SK-N-SH (cell line): ENCODE results near the gene OTC. TPM values are rescaled to one million over a fixed set of nuclear protein-coding genes. Genes with fewer than 3 reads are reported as not detected.

ENCODE experiments used
- CTCF ChIA-PET: fragments of 300-600, 350-600 bp; formaldehyde crosslinking; extraction: SDS; loops from one replicate; lab custom pipeline; 2021; lab: Yijun Ruan, JAX
- POLR2A ChIA-PET: fragments of 350-600 bp; sonication (Branson Sonifier 250); formaldehyde crosslinking; extraction: SDS; loops from one replicate; lab custom pipeline; 2020; ENCODE audit warnings: antibody characterized with exemption, inconsistent platforms; lab: Yijun Ruan, JAX
- DNase-seq: peaks from one replicate; pipeline ENCODE4 v3.0.0; 2012
- H2AFZ ChIP-seq: fragments of 200-600 bp; sonication (generic); 2 replicates; pipeline ENCODE4 v1.8.1; 2016; ENCODE audit warnings: antibody characterized with exemption, mild to moderate bottlenecking, low read depth
- H3F3A ChIP-seq: fragments of 200-600 bp; sonication (generic); replicated peaks from 2 replicates; pipeline ENCODE3; 2016; ENCODE audit warnings: antibody characterized with exemption, mild to moderate bottlenecking; ENCODE audit not compliant: insufficient read depth
- H3K27ac ChIP-seq, 2 experiments: fragments of 200-500 bp in 1 of 2; fragments of 200-600 bp in 1 of 2; sonication (Bioruptor generic) in 1 of 2; sonication (generic), shearing (Covaris generic) in 1 of 2; 2 replicates each; pipeline versions ENCODE4 v1.5.1 to v1.6.1; 2014 to 2016; ENCODE audit warnings: low read depth in 2 of 2, inconsistent platforms in 1 of 2, low read length in 1 of 2, mild to moderate bottlenecking in 1 of 2, mixed read lengths in 1 of 2
- H3K27me3 ChIP-seq: fragments of 200-600 bp; sonication (generic), shearing (Covaris generic); 2 replicates; pipeline ENCODE4 v1.6.1; 2016; ENCODE audit warnings: mixed run types; ENCODE audit not compliant: insufficient read depth
- H3K36me3 ChIP-seq, 2 experiments: fragments of 200-500 bp in 1 of 2; fragments of 200-600 bp in 1 of 2; sonication (Bioruptor generic) in 1 of 2; sonication (generic) in 1 of 2; replicated peaks in 1 of 2; 2 replicates each; pipeline versions ENCODE3 to v1.5.1; 2014 to 2016; ENCODE audit warnings: low read length in 1 of 2, mild to moderate bottlenecking in 1 of 2; ENCODE audit not compliant: insufficient read depth in 2 of 2, control insufficient read depth in 1 of 2
- H3K4me1 ChIP-seq, 2 experiments: fragments of 200-500 bp in 1 of 2; fragments of 200-600 bp in 1 of 2; sonication (Bioruptor generic) in 1 of 2; sonication (generic), shearing (Covaris generic) in 1 of 2; 2 replicates each; pipeline versions ENCODE4 v1.5.1 to v1.6.1; 2014 to 2016; ENCODE audit warnings: low read depth in 1 of 2, low read length in 1 of 2, mixed run types in 1 of 2; ENCODE audit not compliant: insufficient read depth in 2 of 2, control insufficient read depth in 1 of 2
- H3K4me2 ChIP-seq: fragments of 200-600 bp; sonication (generic), shearing (Covaris generic); 2 replicates; pipeline ENCODE4 v1.6.1; 2017; ENCODE audit warnings: mixed run types
- H3K4me3 ChIP-seq, 2 experiments: fragments of 200-500 bp in 1 of 2; fragments of 200-600 bp in 1 of 2; sonication (Bioruptor generic) in 1 of 2; sonication (generic), shearing (Covaris generic) in 1 of 2; 2 replicates each; pipeline versions ENCODE4 v1.5.1 to v1.8.1; 2014 to 2016; ENCODE audit warnings: low read depth in 2 of 2, inconsistent platforms in 1 of 2, low read length in 1 of 2, mild to moderate bottlenecking in 1 of 2, mixed read lengths in 1 of 2, moderate library complexity in 1 of 2
- H3K79me2 ChIP-seq: fragments of 200-600 bp; sonication (generic); 2 replicates; pipeline ENCODE4 v1.8.1; 2017; ENCODE audit warnings: mild to moderate bottlenecking; ENCODE audit not compliant: insufficient read depth
- H3K9ac ChIP-seq: fragments of 200-600 bp; sonication (generic); 2 replicates; pipeline ENCODE4 v1.6.1; 2017; ENCODE audit warnings: mixed run types
- H3K9me2 ChIP-seq: fragments of 200-600 bp; sonication (generic); 2 replicates; pipeline ENCODE4 v1.6.1; 2017; ENCODE audit warnings: mixed run types
- H3K9me3 ChIP-seq: fragments of 200-600 bp; sonication (generic); 2 replicates; pipeline ENCODE4 v1.6.1; 2017; ENCODE audit warnings: mixed run types, mild to moderate bottlenecking, moderate library complexity
- H4K20me1 ChIP-seq: fragments of 200-600 bp; sonication (generic); 2 replicates; pipeline ENCODE4 v1.6.1; 2017; ENCODE audit warnings: mild to moderate bottlenecking, mixed run types; ENCODE audit not compliant: insufficient read depth
- ELF1 ChIP-seq: IDR thresholded peaks from 2 replicates; pipeline ENCODE4 v1.4.0; 2012
- EZH2phosphoT487 ChIP-seq: fragments of 200-600 bp; sonication (generic); IDR thresholded peaks from 2 replicates; pipeline ENCODE4 v1.6.1; 2017; ENCODE audit warnings: low read depth, mixed run types, mild to moderate bottlenecking, antibody characterized with exemption, moderate library complexity, borderline replicate concordance
- FOXJ3 ChIP-seq: sonication (generic); formaldehyde crosslinking; IDR thresholded peaks from 2 replicates; pipeline ENCODE4 v1.5.1; 2020; ENCODE audit warnings: mild to moderate bottlenecking, missing genetic modification reagents
- GABPA ChIP-seq: IDR thresholded peaks from 2 replicates; pipeline ENCODE4 v1.4.0; 2012; ENCODE audit warnings: low read depth, mild to moderate bottlenecking
- JUND ChIP-seq: IDR thresholded peaks from 2 replicates; pipeline ENCODE4 v1.4.0; 2012
- MXI1 ChIP-seq: IDR thresholded peaks from 2 replicates; pipeline ENCODE4 v1.6.1; 2012; ENCODE audit warnings: mild to moderate bottlenecking, low read depth, low read length, improper control_type of control experiment
- NRF1 ChIP-seq: IDR thresholded peaks from 2 replicates; pipeline ENCODE4 v1.6.1; 2012; ENCODE audit warnings: low read depth, mild to moderate bottlenecking, low read length
- RCOR1 ChIP-seq: fragments of 150-350 bp; IDR thresholded peaks from 2 replicates; pipeline ENCODE4 v1.6.1; 2017; ENCODE audit warnings: antibody characterized with exemption, low read length
- RFX5 ChIP-seq: IDR thresholded peaks from 2 replicates; pipeline ENCODE4 v1.6.1; 2012; ENCODE audit warnings: mild to moderate bottlenecking, improper control_type of control experiment, low read length
- SIN3A ChIP-seq: IDR thresholded peaks from 2 replicates; pipeline ENCODE4 v1.6.1; 2012; ENCODE audit warnings: low read depth, mild to moderate bottlenecking, low read length, moderate library complexity, borderline replicate concordance
- SMC3 ChIP-seq: IDR thresholded peaks from 2 replicates; pipeline ENCODE4 v1.6.1; 2012; ENCODE audit warnings: low read depth, low read length, improper control_type of control experiment
- TAF1 ChIP-seq: IDR thresholded peaks from 2 replicates; pipeline ENCODE4 v1.6.1; 2012; ENCODE audit warnings: low read depth, mild to moderate bottlenecking, low read length, moderate library complexity, borderline replicate concordance
- YY1 ChIP-seq: IDR thresholded peaks from 2 replicates; pipeline ENCODE4 v1.4.0; 2012; ENCODE audit warnings: low read depth, mild to moderate bottlenecking
- WGBS: methylation state at CpG from one replicate; pipeline ENCODE4 v1.1.6; 2017; ENCODE audit warnings: low lambda C conversion rate; 5-methylcytosine and 5-hydroxymethylcytosine counted together
- polyA plus RNA-seq, 3 experiments: library from polyadenylated mRNA; depleted of rRNA; stranded (reverse); fragments of >200 nt; gene quantifications; 2 replicates each; pipeline ENCODE4 v1.2.3, GENCODE V29; 2012
- TF ChIP-seq, protein P1 (sequence below): IDR thresholded peaks from 2 replicates; pipeline ENCODE4 v1.4.0; 2012; ENCODE audit warnings: low read depth, borderline replicate concordance
- TF ChIP-seq, protein P2 (sequence below): IDR thresholded peaks from 2 replicates; pipeline ENCODE4; 2012
- TF ChIP-seq, protein P3 (sequence below): IDR thresholded peaks from 2 replicates; pipeline ENCODE4 v1.4.0; 2012; ENCODE audit warnings: low read depth
- TF ChIP-seq, protein P4 (sequence below): fragments of 150-350 bp; IDR thresholded peaks from 2 replicates; pipeline ENCODE4 v1.6.1; 2017; ENCODE audit warnings: antibody characterized with exemption, low read length, low read depth, borderline replicate concordance
- TF ChIP-seq, protein P5 (sequence below): fragments of 200-600 bp; sonication (generic); IDR thresholded peaks from 2 replicates; pipeline ENCODE4 v1.6.1; 2017; ENCODE audit warnings: antibody characterized with exemption, mild to moderate bottlenecking, moderate library complexity

The OTC gene
- polyA plus RNA-seq, 1 of the 3 experiments (the other 2 are of a cell fraction) = not detected

DNA sequence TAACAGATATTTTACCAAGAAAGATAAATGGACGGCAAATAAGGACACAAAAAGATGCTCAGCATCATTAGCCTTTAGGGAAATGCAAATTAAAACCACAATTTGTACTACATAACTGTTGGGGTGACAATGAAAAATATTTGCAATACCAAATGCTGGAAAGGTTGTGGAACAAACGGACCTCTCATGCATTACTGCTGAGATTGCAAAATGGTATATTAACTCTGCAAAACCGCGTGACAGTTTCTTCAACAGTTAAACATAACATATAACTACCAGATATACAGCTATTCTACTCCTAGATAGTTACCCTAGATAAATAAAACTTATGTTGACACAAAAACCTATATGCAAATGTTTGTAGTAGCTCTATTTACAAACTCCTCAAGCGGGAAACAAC is 6.3 kb upstream of the OTC start:
- Histone ChIP-seq H3K9ac (no peak overlapping the region), H3K9me2 (no peaks in the 10 kb centered on the region), H3F3A (no peaks in the 10 kb centered on the region), H3K27ac (no peak overlapping the region), H4K20me1 (no peaks in the 10 kb centered on the region), H3K4me3 (no peak overlapping the region), H3K79me2 (no peaks in the 10 kb centered on the region), H3K4me2 (no peak overlapping the region), H3K27me3 (no peaks in the 10 kb centered on the region), H3K36me3 (no peaks in the 10 kb centered on the region), H2AFZ (no peak overlapping the region), H3K4me1 (no peaks in the 10 kb centered on the region), H3K9me3 (no peaks in the 10 kb centered on the region)
- DNase-seq = no peak
- WGBS = 36% methylated on average over 5 of the region's 5 CpGs
- no peak for TF ChIP-seq SMC3
- TF ChIP-seq NRF1 = no peak
- TF ChIP-seq RFX5 = no peak
- ChIA-PET POLR2A (no interaction called here), CTCF (no interaction called here)

DNA sequence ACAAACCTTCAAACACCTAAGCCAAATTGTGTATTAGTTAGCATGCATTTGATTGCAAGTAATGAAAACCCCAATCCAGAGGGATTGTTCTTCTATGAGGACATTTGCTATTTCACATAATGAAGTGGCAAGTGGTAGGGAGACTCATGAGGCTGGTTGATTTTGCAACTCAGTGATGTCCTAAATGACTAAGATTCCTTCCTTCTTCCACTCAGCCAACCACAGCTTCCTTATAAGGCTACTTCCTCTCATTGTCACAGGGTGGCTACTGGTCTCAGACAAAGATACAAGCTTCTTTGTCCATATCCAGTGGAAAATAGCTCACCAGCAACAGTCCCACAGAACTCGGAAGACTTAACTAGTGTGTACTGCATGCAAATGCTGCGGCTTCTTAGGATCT is 5.3 kb upstream of the OTC start:
- Histone ChIP-seq H3K27ac (no peak overlapping the region), H3F3A (no peaks in the 10 kb centered on the region), H3K9me3 (no peaks in the 10 kb centered on the region), H3K9ac (no peak overlapping the region), H3K79me2 (no peaks in the 10 kb centered on the region), H3K9me2 (no peaks in the 10 kb centered on the region), H3K36me3 (no peaks in the 10 kb centered on the region)
- POLR2A ChIA-PET = no interaction called here
- CTCF ChIA-PET = no interaction called here
- DNase-seq = no peak
- TF ChIP-seq JUND (no peak), MXI1 (no peak), TAF1 (no peak), EZH2phosphoT487 (no peak), FOXJ3 (CRISPR knock-in tag) (no peak), SIN3A (no peak), NRF1 (no peak)
- TF ChIP-seq, protein P1, sequence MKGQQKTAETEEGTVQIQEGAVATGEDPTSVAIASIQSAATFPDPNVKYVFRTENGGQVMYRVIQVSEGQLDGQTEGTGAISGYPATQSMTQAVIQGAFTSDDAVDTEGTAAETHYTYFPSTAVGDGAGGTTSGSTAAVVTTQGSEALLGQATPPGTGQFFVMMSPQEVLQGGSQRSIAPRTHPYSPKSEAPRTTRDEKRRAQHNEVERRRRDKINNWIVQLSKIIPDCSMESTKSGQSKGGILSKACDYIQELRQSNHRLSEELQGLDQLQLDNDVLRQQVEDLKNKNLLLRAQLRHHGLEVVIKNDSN = no peak
- TF ChIP-seq, all 33 proteins: peak for 0
- WGBS = 53% methylated on average over 2 of the region's 2 CpGs
- no peaks in the 10 kb centered on the region for H4K20me1 ChIP-seq
- H3K4me3 ChIP-seq = no peak overlapping the region
- H2AFZ ChIP-seq = no peak overlapping the region
- no peaks in the 10 kb centered on the region for H3K4me1 ChIP-seq
- no peak overlapping the region for H3K4me2 ChIP-seq
- 0 out of 2 replicates have a peak, but pooled peaks cover 10% of the 10 kb centered on the region for H3K27me3 ChIP-seq

DNA sequence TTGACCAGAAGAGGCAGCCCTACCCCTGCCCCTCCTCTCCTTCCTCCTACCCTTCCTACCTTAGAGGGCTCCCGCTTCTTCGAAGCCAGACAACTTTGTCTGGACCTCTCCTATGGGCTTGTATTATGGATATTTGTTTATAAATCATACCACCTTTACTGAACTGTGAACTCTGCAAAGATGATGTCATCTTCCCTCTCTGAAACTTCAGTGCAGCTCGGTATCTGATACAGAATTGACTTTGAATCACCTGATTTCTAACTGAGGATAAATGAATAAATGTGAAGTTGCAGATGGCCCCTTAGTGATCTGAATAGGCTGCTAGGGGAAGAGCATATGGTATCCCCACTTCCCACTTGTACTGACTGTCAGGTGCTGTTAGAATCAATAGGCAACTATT is 1.1 kb upstream of the OTC start:
- Histone ChIP-seq H2AFZ (no peak overlapping the region), H3K4me3 (no peak overlapping the region), H3K4me2 (no peak overlapping the region), H3K4me1 (no peaks in the 10 kb centered on the region), H3K79me2 (no peaks in the 10 kb centered on the region), H3K27ac (no peak overlapping the region), H3K36me3 (no peaks in the 10 kb centered on the region), H4K20me1 (no peaks in the 10 kb centered on the region), H3K27me3 (0 out of 2 replicates have a peak, but pooled peaks cover 15% of the 10 kb centered on the region), H3K9me2 (no peaks in the 10 kb centered on the region), H3K9me3 (no peaks in the 10 kb centered on the region), H3K9ac (no peak overlapping the region), H3F3A (no peaks in the 10 kb centered on the region)
- WGBS = 23% methylated on average over 3 of the region's 3 CpGs
- CTCF ChIA-PET = interaction anchor here (1.9 kb wide), 1 partner anchor 24 kb away, joined by 6 read pairs; the partner anchor contains the start of gene RPGR
- TF ChIP-seq, protein P2, sequence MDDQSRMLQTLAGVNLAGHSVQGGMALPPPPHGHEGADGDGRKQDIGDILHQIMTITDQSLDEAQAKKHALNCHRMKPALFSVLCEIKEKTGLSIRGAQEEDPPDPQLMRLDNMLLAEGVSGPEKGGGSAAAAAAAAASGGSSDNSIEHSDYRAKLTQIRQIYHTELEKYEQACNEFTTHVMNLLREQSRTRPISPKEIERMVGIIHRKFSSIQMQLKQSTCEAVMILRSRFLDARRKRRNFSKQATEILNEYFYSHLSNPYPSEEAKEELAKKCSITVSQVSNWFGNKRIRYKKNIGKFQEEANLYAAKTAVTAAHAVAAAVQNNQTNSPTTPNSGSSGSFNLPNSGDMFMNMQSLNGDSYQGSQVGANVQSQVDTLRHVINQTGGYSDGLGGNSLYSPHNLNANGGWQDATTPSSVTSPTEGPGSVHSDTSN = no peak
- TF ChIP-seq ELF1 (no peak), YY1 (no peak), GABPA (no peak), RCOR1 (no peak), TAF1 (no peak)
- TF ChIP-seq, protein P3, sequence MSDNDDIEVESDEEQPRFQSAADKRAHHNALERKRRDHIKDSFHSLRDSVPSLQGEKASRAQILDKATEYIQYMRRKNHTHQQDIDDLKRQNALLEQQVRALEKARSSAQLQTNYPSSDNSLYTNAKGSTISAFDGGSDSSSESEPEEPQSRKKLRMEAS = no peak
- TF ChIP-seq, protein P4, sequence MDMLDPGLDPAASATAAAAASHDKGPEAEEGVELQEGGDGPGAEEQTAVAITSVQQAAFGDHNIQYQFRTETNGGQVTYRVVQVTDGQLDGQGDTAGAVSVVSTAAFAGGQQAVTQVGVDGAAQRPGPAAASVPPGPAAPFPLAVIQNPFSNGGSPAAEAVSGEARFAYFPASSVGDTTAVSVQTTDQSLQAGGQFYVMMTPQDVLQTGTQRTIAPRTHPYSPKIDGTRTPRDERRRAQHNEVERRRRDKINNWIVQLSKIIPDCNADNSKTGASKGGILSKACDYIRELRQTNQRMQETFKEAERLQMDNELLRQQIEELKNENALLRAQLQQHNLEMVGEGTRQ = no peak
- TF ChIP-seq, protein P5, sequence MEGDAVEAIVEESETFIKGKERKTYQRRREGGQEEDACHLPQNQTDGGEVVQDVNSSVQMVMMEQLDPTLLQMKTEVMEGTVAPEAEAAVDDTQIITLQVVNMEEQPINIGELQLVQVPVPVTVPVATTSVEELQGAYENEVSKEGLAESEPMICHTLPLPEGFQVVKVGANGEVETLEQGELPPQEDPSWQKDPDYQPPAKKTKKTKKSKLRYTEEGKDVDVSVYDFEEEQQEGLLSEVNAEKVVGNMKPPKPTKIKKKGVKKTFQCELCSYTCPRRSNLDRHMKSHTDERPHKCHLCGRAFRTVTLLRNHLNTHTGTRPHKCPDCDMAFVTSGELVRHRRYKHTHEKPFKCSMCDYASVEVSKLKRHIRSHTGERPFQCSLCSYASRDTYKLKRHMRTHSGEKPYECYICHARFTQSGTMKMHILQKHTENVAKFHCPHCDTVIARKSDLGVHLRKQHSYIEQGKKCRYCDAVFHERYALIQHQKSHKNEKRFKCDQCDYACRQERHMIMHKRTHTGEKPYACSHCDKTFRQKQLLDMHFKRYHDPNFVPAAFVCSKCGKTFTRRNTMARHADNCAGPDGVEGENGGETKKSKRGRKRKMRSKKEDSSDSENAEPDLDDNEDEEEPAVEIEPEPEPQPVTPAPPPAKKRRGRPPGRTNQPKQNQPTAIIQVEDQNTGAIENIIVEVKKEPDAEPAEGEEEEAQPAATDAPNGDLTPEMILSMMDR = no peak
- no peak for DNase-seq
- POLR2A ChIA-PET = no interaction called here
